COLO829 (cell line): ENCODE measurements around the gene TNFSF12.

Source experiments
- DNase-seq: peaks from one replicate; pipeline ENCODE4 v3.0.0; 2012; ENCODE audit warnings: low spot score

Gene TNFSF12

DNA sequence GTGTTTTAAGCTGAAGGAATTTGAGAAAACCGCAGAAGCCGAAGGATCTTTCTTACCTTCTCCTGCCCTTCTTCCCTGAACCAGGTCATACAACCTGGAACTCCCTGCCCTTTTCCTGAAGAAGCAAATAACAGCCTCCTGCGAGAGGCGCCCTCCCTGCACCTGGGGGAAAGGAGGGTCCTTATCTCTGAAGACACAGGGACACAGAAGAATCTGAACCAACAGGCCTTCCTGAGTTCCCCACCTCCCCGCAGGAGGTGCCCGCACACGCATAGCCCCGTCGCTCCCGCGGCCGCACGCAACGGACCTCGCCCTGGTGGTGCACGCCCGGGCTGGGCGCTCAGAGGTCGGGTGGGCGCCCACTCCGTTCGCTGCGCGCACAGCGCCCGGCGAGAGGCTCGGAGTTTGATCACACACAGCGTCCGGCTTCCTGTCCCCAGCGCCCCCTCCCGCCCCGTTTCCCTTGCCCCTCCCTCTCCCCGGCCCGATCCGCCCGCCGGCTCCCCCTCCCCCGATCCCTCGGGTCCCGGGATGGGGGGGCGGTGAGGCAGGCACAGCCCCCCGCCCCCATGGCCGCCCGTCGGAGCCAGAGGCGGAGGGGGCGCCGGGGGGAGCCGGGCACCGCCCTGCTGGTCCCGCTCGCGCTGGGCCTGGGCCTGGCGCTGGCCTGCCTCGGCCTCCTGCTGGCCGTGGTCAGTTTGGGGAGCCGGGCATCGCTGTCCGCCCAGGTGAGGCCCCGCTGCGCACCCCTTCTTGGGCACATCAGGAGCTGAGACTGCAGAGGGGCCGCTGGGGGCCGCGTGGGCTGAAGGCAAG is at the start of gene TNFSF12:
Gene TNFSF12 (plus strand): TSS at position 474 of the 816 bp plus-strand sequence. CDS start 96 bp downstream, at position 570.
- no peak for DNase-seq

- DNase-seq = no peak
Observed at GRCh38 chr17:7499161-7499560, 49.7 kb upstream of the TNFSF12 start.

DNA sequence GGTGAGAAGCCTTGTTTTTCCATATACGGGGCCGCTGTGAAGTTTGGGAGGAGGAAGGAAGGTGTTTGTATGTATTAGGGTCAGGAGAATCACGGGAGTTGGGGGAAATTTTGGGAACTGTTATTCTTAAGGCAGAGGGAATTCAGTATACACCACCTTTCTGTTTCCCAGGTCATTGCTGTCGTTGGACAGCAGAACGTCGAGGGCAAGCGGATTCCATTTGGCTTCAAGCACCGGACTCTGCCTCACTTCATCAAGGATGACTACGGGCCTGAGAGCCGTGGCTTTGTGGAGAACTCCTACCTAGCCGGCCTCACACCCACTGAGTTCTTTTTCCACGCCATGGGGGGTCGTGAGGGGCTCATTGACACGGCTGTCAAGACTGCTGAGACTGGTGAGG is 47.1 kb upstream of the TNFSF12 start:
- DNase-seq = no peak

GRCh38 chr17:7502171-7502847 is 46.5 kb upstream of the TNFSF12 start:
- DNase-seq = no peak

DNA sequence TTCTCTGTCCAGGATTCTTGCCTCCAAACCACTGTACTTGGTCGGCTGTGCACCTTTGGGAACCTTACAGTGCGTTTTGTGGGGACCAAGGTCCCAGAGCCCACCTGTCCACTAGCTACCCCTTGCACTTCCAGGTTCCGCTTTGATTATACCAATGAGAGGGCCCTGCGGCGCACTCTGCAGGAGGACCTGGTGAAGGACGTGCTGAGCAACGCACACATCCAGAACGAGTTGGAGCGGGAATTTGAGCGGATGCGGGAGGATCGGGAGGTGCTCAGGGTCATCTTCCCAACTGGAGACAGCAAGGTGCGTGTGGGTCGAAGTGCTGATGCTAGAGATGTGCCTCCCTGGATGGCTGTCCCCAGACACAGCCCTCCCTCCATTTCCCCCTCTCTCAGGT is 45.9 kb upstream of the TNFSF12 start:
- DNase-seq = no peak

GRCh38 chr17:7503521-7503920 is 45.3 kb upstream of the TNFSF12 start:
- no peak for DNase-seq

DNA sequence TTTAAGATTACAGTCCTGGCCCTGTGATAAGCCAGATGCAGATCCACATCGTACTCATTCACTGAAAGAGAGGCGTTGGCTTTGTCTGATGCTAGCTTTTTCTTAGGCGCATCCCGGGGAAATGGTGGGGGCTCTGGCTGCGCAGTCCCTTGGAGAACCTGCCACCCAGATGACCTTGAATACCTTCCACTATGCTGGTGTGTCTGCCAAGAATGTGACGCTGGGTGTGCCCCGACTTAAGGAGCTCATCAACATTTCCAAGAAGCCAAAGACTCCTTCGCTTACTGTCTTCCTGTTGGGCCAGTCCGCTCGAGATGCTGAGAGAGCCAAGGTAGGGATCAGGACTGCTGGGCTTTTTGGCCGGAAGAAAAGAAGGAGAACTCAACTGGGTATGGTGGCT is 40.7 kb upstream of the TNFSF12 start:
- no peak for DNase-seq

GRCh38 chr17:7508846-7509245 is 40.0 kb upstream of the TNFSF12 start:
- DNase-seq = no peak

DNA sequence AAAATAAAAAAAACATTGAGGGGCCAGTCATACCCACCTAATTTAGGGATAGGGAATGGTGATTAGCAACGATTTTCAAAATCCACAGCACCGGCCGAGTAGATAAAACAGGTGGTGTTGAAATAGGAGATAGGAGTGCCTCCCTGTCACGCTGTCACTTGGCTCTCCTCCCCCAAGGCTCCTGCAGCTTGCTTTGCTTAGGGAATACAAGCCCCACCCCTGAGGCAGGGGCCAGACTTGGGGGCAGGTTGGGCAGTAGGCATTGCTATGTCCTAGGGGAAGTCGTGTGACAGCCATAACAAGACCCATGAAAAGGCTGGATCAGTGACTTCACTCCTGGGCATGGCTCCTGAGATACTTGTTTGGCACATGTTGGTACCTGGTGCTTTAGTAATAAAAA is 38.9 kb upstream of the TNFSF12 start:
- DNase-seq = no peak

GRCh38 chr17:7511108-7511507 is 37.8 kb upstream of the TNFSF12 start:
- DNase-seq = no peak

DNA sequence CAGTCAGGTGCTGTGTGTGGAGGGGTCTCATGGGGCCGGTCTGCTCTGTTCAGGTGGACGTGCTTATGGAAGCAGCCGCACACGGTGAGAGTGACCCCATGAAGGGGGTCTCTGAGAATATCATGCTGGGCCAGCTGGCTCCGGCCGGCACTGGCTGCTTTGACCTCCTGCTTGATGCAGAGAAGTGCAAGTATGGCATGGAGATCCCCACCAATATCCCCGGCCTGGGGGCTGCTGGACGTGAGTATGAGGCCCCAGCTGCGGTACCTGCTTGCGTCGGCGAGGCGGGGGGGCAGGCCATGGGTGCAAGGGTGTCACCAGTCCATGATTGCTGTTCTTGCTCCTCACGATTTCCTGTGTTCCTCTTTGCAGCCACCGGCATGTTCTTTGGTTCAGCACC is 36.8 kb upstream of the TNFSF12 start:
- DNase-seq = no peak

GRCh38 chr17:7512824-7513540 is 35.9 kb upstream of the TNFSF12 start:
- no peak for DNase-seq

DNA sequence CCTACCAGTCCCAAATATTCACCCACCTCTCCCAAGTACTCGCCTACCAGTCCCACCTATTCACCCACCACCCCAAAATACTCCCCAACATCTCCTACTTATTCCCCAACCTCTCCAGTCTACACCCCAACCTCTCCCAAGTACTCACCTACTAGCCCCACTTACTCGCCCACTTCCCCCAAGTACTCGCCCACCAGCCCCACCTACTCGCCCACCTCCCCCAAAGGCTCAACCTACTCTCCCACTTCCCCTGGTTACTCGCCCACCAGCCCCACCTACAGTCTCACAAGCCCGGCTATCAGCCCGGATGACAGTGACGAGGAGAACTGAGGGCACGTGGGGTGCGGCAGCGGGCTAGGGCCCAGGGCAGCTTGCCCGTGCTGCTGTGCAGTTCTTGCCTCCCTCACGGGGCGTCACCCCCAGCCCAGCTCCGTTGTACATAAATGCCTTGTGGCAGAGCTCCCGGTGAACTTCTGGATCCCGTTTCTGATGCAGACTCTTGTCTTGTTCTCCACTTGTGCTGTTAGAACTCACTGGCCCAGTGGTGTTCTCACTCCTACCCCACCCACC is 34.9 kb upstream of the TNFSF12 start:
- no peak for DNase-seq

- no peak for DNase-seq
Observed at GRCh38 chr17:7515911-7516610, 32.8 kb upstream of the TNFSF12 start.

DNA sequence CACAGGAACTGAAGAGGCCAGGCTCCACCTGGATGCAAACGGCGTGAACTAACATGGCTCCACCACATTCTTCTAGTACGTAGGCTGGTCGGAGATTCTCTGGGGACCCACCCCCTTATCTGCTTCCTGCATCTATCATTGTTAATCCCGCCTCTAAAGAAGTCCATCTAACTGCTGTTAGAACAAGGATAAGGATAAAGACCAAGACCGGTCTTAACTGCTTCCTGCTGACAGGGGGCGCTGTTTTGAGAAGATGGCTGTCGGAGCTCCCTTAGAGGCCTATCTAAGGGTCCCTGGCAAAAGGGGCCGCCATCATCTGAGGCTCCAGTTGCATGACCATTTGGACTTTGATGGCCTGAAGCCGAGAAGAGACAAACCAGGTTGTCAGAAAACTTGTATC is 25.8 kb upstream of the TNFSF12 start:
- DNase-seq = no peak

DNA sequence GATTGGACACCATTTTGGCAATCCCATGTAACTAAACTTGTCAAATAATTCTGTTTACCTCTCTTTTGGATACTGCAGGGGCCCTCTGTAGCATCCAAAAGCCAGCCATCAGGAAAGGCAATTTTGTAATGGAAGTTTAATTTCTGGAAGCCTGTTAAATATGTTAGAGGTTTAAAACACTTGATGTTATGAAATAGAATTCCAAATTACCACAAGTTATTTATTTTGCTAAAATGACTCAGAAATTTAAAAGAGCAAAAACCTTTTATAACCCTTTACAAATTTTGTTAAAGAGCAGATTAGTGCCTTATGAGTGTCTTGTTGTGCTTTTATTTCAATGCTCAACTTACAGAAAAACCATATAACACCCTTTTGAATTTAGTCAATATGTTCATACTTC is 20.0 kb upstream of the TNFSF12 start:
- no peak for DNase-seq

DNA sequence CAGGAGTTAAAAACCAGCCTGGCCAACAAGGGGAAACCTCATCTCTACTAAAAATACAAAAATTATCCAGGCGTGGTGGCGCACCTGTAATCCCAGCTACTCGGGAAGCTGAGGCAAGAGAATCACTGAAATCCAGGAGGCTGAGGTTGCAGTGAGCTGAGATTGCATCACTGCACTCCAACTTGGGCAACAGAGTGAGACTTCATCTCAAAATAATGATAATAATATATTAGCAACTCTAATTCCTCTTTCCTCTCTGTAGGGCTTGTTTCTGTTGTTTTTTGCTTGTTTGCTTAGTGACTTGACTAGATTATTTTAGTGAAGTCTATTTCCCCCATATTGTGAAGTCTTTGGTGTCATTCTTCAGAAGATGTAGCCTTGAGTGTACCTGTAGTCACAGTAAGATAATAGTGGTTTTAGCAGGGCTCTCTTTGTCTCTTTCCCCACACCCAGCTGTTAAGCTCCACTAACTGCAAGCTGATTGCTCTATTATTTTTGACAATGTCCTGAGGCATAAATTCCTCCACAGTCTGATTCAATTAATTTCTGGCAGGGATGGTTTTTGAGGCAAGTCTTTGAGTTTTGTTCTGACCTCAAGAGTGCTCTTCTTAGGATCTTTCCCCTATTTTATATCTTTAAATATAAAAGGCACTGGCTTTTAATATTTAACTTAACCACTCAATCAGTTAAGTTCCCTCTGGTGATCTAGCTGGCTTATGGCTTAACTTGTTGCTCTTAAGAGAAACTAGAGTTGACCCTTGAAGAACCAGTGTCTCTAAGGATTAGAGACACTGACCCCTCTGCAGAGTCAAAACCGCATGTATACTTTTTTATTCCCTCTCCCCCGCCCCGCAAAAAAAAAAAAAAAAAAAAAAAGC is 18.6 kb upstream of the TNFSF12 start:
- DNase-seq = no peak

GRCh38 chr17:7538050-7538449 is 10.8 kb upstream of the TNFSF12 start:
- DNase-seq = no peak

DNA sequence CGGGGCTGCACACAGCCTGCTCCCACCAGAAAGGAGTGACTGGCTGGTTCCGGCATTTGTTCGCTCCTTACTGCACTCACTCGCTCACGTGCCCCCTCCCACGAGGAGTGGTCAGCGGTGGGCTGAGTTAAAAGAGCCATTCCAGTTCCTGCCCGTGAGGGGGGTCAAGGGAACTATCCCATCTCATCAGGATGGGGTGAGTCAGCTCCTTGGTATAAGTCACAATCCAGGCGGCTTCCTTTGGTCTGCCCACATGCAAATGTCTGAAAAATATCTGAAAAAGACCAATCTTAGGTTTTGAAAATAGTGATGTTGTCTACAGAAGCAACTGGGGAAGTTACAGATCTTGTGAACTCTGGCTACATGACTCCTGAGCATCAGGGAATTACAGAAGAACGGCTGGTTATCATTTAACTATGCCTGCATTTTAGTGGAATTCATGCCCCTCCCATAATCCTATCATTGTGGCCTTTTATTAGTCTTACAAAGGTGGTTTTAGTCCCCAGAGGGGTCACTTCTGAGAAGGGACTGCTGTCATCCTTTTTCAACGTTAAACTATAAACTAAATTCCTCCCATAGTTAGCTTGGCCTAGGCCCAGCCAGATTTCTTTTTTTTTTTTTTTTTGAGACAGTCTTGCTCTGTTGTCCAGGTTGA is 9.8 kb upstream of the TNFSF12 start:
- DNase-seq = no peak

GRCh38 chr17:7541074-7541621 is 7.7 kb upstream of the TNFSF12 start:
- DNase-seq = no peak
